COLO668 (cell line): ENCODE results near the gene SIX4.

Experiments
- DNase-seq: peaks from one replicate; lab custom pipeline; 2025; ENCODE audit not compliant: unreplicated experiment; lab: John Stamatoyannopoulos, UW

Gene SIX4

DNA sequence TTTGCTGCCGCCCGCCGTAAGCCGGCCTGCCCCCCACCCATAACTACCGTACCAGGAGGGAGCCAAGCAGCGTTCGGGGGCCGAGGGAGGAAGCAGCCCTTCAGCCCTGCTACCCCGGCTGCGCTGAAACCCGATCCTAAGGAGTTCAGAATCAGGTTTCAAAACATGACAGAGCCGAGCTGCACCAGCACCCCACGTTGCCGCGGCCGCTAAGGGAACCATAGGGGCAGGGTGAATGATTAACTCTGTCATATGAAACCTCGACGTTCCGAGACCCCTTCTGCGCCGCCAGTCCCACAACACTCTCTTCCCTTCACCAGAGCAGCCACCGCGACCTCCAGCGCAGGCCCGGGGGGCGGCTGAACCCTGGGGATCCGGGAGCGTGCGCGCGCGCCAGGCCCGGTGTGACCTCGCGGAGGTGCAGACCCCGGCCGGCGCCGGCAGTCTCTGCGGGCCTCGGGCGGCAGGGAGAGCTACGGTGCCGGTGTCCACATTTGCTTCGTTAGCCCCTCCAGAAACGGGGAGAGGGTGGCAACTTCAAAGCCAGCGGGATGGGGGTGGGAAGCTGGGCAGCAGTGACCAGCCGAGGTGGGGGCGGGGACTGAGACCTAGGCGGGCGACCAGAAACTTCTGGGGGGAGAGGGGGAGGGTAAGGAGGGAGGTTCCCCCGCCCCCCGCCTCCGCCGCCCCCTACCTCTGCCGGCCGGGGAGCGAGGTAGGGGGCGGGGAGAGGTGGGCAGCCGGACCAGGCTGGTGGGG is 1.6 kb downstream of the SIX4 start:
- DNase-seq = peak; percentile 96

DNA sequence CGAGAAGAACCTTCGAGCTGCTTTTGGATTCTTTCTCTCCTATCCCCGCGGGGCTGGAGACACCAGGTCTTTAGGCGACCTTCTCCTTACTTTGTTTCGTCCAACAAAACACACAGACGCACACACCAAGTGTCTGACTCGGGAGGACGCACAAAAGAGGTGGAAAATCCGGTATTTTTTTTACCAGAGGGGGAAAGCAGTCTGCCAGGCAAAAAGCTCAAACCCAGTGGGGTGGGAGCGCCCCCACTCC is 2.1 kb downstream of the SIX4 start:
- DNase-seq = no peak

DNA sequence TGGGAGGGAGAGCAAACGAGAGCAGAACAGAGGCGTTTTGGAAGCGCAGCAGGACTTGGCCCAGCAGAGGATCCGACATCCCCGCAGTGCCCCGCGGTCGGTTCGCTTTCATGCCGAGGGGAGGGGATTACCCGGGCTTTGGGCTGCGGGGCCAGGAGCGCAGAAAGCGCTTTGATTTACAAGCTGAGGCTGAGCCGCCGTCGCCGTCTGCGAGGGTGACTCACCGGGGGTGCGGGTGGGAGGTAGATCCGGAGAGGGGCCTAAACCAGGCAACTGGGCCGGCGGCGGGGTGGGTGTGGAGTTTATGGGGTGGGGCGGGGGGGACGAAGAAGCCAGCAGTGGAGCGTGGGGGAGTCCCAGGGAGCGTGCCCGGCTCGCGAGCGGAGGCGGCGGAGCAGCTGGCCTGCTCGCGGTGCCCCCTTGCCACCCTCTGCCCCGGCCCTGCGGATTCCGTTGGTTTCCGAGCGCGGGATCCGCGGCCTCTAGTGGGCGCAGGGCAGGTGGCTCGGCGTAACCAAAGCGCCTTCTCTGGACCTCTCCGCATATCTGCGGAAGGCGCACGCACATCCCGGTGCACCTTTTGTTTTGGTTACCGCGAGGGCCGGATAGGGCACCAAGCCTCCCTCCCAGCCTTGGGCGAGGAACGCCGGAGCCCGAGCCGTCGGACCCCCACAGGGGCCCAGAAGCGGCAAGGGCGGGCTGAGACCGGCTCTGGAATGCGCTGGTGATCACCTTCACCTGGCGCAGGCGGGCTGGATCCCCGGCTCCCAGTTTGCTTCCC is 2.6 kb downstream of the SIX4 start:
- DNase-seq = peak; percentile 85

DNA sequence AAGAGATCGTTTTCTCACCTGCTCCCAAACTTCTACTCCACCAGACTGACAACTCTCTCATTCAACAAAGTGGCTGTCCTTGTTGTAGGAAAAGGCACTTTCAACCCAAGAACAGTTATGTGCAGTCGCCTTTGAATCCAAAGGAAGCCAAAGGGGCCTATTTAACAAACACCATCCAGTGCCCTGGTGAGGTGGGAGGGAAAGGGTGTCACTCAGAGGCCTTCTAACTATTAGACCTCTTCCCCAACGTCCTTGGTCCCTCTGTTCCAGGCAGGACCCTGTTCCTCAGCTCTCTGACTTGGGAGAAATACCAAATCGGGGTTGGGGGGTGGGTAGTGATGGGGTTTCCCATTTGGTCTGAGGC is 3.2 kb downstream of the SIX4 start:
- DNase-seq = no peak

DNA sequence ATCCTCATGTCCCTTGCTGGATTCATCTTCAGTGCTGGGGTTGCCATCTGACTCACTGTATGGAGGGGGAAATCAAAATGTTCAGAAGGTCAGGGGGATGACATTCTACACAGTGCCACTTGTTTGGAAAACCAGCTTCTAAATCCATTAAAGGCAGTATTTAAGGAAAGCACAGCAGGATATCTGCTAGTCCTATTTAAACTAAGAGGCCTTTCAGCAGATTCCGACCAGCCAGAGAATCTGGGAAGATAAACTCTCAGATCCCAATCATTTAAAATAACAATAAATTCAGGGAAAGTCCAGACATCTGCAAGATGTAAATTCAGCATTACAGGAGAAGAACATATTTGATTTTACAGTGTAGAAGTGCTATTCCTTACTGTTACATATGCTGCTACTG is 3.8 kb downstream of the SIX4 start:
- no peak for DNase-seq

DNA sequence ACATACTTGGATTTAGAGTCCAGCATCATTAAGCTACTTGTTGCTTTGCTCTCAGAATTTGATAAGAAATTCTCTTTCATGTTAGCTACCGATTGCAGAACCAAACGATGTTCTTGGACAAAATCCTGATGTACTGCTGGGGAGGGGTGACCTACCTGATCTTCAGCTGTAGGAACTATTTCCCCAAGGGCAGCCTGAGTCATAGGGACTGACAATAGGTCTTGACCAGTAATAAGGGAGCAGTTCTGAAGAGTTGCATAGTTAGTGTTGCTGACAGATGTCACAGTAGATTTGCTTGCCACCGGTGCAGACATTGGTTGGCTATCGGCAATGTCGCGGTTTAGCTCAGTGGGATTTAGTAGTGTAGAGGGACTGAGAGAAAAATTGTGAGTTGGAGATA is 10.6 kb downstream of the SIX4 start:
- no peak for DNase-seq

DNA sequence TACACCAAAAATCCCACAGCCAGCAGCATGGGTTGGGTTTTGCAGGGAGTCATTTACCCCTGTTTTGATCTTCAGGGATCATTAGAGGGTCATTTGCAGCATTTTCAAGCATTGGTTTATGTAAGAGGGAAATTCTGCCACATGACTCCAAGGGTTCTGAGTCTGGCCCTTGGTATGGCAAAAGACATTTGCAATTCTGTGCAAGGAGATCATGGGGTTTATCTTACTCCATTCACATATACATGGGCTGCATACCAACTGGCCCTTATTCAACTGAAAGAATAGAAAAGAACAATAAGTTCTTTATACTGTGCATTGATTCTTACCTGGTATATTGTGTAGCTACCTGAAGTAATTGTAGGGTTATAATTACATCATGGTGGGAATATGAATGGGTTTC is 13.7 kb downstream of the SIX4 start:
- no peak for DNase-seq

DNA sequence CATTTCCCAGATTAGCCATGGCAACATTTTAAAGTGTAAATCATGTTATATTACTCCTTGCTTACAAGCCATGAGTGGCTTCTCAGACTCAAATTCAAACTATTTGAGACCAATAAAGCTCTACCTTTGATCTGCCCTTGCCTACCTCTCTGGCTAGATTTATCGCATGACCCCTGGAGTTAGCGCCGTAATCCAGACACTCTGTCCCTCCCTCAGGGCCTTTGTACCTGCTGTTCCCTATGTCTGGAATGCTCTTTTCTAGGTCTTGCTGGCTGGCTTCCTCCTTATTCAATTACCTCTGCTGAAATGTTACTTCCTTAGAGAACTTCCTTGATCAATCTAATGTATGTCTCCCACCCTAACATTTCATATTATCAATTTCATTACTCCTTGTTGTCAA is 16.3 kb downstream of the SIX4 start:
- DNase-seq = no peak

DNA sequence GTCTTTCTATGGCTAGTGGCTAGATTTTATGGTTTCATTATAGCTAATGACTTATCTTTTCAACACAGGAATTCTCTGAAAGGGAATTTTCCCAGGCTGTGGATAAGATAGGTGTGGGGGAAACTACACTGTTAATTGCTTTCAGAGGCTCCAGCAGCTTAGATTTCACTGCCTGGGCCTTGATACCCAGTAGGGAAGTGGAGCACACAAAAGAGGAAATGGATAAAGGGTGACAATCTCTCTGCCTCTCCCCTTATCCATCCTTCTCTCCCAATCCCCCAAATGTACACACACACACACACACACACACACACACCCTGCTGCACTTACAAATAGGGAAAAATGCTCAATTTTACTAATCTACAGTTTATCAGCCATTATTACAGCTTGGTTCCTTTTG is 19.1 kb downstream of the SIX4 start:
- DNase-seq = no peak

DNA sequence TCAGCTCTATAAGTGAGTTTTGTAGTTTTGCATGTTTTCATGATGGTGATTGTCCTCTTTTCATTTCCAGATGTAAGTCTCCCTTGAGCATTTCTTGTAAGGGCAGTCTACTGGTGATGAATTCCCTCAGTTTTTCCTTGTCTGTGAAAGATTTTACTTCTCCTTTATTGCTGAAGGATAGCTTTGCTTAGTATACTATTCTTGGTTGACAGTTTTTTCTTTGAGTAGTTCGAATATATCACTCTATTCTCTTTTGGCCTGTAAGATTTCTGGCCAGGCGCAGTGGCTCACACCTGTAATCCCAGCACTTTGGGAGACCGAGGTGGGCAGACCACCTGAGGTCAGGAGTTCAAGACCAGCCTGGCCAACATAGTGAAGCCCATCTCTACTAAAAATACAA is 23.6 kb downstream of the SIX4 start:
- no peak for DNase-seq

DNA sequence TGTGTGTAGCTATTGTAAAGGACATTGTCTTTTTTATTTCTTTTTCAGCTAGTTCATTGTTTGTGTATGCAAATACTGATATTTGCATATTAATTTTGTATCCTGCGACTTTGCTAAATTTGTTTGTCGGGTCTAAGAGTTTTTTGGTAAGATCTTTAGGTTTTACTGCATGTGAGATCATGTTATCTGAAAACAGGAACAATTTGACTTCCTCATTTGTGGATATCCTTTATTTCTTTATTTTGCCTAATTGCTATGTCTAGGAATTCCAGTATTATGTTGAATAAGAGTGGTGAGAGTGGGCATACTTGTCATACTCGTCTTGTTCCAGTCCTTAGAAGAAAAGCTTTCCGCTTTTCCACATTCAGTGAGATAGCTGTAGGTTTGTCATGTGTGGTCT is 28.8 kb downstream of the SIX4 start:
- no peak for DNase-seq

DNA sequence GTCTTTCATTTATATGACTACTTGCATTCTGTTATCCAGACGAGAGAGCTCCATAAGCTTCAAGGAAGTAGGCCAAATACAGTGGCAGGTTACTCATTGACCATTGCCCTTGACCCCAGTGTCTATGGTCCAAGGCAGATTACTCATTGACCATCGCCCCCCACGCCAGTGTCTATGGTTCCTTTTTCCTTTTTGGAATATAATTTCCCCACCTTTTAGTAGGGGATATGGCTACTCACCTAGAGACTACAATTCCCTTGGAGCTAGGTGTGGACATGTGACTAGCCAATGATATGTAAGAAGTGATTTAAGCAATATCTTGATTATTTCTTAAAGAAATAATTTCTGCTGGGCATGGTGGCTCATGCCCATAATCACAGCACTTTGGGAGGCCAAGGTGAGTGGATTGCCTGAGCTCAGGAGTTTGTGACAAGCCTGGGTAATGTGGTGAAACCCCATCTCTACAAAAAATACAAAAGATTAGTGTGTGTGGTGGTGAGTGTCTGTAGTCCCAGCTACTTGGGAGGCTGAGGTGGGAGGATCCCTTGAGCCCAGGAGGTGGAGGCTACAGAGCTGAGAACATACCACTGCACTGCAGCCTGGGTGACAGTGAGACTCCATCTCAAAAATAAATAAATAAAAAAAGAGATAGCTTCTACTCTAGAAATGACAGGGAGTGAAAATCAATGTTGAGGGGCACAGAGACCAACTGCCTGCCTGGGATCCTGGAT is 32.6 kb downstream of the SIX4 start:
- no peak for DNase-seq

DNA sequence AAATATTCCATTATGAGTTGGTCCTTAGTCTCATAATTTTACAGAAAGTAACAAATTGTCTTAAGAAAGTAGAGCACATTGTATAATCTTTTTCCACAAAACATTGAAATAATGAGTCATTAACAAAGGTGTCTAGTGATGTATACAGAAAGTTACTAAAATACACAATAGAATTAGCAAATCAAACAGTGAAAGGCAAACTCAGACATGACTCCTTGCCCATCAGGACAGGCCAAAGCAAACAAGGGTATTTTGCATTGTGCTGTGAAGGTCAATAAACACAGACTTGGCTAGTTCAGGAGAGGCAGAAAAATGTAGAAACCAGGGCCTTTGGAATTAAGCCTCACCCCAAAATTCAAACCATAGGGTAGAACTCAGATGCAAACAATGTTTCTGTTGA is 37.3 kb downstream of the SIX4 start:
- DNase-seq = no peak

DNA sequence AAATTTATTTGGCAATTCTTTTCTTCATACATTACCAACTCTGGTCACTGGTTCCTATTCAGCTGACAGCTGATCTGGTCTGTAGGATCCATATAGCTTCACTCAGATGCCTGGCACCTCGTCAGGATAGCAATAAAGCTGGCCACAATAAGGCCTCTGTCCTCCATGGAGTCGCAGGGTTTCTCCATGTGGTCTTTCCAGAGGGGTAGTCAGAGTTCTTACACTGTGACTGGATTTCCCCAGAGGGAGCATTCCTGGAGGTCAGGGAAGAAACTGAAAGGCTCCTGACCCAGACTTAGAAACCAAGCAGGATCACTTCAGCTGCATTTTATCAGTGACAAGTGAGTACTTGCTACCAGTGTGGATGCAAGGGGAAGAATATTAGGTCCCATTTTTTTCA is 39.9 kb downstream of the SIX4 start:
- DNase-seq = no peak

DNA sequence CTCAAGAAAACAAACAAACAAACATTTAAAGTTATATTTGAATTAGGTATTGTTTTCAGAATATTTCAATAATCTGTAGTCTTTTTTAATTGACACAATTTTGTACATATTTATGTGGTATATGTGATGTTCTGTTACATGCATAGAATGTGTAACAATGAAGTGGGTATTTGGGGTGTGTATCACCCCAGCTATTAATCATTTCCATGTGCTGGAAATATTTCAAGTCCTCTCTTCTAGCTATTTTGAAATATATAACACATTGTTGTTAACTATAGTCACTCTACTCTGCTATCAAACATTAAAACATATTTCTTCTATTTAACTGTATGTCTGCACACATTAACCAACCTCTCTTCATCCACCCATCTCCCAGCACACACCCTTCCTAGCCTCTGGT is 42.9 kb downstream of the SIX4 start:
- no peak for DNase-seq

DNA sequence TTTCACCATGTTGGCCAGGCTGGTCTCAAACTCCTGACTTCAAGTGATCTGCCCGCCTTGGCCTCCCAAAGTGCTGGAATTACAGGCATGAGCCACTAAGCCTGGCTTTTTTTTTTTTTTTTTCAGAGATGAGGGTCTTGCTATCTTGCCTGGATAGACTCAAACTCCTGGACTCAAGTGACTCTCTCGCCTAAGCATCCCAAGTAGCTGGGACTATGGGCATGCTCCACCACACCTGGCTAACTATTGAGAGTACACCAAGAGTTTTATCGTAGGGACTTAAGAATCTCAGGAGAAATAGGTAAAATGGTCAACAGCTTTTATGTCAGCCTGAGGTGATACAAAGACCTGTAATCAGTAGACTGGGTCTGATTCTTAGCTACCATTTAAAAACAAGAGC is 43.6 kb downstream of the SIX4 start:
- no peak for DNase-seq

DNA sequence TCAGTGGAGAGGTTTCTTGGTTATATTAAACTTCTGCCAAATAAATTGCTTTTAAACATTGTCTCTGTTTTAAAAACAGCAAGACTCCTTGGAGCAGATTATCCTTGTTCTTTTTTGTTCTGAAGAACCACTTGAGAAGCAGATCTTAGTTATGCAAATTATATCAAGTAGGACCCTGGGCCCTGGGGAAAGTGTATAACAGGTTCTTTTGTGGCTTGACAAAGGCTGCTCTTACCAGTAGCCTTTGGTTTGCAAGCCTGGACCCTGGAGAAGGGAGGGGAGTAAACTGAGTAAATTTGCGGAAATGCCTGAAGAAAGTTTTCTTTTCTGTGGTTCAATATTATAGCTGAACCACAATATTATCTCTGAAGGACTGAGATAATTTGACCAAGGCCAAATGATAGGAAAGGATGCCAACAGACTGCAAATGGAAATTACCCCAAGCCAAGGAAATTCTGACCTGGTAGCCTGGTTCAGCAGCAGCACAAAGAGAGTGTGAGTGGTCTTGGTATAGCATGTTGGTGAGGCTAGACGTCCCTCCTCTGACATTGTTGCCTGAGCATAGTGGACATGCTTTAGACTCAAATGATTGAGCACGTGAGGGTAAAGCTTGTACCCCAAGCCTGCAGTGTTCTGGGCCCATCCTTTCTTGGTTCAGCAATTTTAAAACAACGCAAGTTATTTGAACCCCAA is 44.4 kb downstream of the SIX4 start:
- DNase-seq = no peak

DNA sequence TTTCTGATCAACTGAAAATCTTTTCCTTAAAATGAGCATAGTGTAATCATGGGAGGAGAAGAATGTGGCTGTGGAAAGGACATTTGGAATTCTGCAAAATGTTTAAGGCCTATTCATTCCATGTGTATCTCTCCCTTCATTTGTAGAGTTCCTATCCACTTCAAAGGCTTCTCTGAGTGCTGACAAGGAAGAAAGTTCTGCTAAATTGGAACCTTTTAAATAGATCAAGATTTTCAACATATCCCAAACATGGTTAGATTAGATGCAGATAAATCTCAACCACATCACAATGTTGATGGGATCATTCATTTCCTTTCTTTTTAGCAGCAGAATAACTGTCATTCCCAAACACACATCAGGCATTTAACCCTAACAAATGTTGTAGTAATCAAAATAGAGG is 46.5 kb downstream of the SIX4 start:
- DNase-seq = no peak

DNA sequence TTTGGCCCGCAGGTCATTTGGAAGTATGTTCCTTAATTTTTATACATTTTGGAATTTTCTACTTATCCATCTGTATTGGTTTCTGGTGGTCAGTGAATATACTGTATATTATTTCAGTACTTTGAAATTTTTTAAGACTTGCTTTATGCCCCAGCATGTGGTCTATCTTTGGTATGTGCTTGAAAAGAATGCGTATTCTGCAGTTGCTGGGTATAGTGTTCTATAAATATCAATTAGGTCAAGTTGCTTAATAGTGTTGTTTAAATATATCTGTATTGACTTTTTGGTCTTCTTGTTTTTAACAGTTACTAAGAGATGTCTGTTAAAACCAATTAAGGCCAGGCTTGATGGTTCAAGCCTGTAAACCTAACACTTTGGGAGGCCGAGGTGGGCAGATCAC is 53.2 kb downstream of the SIX4 start:
- DNase-seq = no peak

DNA sequence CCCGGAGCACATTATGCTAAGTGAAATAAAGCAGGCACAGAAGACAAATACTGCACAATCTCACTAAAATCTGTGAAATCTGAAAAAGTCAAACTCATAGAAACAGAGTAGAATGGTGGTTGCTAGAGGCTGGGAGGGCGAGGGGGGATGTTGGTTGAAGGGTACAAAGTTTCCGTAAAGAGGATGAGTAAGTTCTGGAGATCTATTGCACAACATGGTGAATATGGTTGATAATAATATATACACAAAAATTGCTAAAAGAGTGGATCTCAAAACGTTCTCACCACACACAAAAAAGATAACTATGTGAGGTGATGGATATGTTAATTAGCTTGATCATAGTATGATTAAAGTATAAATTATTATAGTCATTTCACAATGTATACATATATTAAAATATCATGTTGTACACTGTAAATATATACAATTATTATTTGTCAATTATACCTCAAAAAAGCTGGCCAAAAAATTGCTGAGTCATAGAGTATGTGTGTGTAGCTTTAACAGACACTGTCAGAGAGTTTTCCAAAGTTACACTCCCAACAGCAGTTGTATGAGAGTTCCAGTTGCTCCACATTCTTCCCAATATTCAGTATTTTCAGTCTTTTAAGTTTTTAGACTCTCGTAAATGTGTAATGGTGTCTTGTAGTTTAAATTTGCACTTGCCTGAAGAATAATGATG is 55.6 kb downstream of the SIX4 start:
- DNase-seq = no peak

DNA sequence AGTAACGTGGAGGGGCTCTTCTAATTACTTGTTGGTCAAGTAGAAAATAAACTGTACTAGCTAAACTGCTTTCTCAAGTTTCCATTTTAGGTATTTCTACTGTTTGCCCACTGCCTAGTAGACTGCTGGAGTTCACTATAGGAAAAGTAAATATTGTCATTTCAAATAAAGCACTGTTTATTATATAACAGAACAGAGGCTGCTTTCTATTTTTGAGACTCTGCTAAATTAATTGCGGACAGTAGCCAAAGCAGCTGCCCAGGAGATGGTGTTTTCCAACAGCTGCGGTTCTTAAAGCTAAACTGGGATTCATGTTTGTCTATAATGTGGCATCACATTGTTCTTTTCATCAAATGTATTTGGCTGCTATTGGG is 59.0 kb downstream of the SIX4 start:
- peak; percentile 46 for DNase-seq
